NCI-H446 treated with DMSO at 0.1 percent for 48 hours (cell line): Measurements from ENCODE around the gene USH1G.
A peak's percentile ranks its signal among the peaks of the same experiment; 100 is the strongest.
"Not testable (repeated sequence)": the region's sequence is repeated elsewhere in the genome, so short reads cannot be mapped to it uniquely, and the experiment has no call there.

Experiments used
- DNase-seq: peaks from one replicate; lab custom pipeline; 2025; lab: John Stamatoyannopoulos, UW

USH1G gene

GRCh38 chr17:74874615-74875037 is 48.4 kb downstream of the USH1G start:
- DNase-seq = no peak

- DNase-seq = no peak
Observed at GRCh38 chr17:74873874-74874614, 49.0 kb downstream of the USH1G start.

- peak; percentile 100 for DNase-seq
Observed at GRCh38 chr17:74873037-74873873, 49.8 kb downstream of the USH1G start.

GRCh38 chr17:74872313-74873036 is 50.6 kb downstream of the USH1G start, which contains the start of gene FDXR:
Gene FDXR (minus strand): TSS chr17:74872994. CDS start chr17:74872944, 50 bp downstream.
- no peak for DNase-seq

- DNase-seq = no peak
Observed at GRCh38 chr17:74871356-74872076, 51.5 kb downstream of the USH1G start.

GRCh38 chr17:74870512-74870911 is 52.5 kb downstream of the USH1G start:
- peak; percentile 28 for DNase-seq

DNA sequence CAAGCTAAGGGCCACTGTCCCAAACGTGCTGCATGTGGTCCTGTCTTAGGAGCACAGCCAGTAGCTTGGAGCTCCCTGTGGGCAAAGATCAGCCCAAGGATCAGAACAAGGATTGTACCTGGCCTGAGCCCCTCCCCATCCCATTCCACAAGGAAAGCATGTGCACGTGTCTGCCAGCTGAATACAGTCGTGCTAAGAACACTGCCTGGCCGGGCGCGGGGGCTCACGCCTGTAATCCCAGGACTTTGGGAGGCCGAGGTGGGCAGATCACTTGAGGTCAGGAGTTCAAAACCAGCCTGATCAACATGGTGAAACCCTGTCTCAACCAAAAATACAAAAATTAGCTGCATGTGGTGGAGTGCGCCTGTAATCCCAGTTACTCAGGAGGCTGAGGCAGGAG is 53.0 kb downstream of the USH1G start:
- DNase-seq = not testable (repeated sequence)

DNA sequence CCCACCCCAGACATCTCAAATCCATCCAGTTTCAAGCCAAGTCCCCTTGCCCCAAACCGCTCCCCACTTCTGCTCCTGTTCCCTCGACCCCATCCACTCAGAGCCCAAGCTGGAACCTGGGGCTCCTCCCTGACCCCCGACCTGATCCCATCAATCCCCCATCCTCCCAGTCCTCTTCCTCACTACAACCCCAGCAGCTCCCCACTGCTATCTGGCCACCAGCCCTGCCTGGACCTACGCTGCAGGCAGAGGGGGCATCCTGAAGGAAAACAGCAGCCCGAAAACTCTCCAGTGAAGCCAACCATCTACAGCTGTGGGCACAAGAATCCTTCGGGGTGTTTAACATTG is 54.2 kb downstream of the USH1G start:
- DNase-seq = no peak

DNA sequence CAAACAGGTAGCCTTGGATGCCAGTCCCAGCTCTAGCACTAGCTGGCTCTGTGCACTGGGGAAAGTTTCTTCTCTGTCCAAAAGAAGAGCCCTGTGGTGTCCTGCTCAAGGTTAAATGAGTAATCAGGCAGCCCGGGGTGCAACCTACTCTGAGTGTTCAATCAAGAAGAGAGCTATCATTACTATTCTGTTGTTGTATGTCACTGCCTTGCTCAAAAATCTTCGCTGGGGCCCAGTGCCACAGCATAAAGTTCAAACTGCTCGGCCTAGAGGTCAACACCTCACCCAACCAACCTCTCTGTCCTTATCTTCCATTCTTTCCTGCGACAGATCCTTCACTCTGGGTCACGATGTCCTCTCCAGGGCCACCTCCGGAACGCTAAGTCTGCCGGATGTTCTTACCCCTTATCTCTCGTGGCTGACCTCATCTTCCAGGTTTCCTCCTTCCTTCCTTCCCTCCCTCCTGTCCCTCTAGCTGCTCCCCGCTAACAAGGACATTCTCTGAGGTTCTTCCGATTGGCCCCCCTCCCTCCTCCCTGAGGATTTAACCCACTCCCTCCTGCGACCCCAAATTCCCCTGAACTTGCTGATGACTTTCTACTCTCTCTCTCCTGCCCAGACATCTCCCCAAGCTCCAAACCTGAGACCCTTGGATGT is 54.7 kb downstream of the USH1G start:
- DNase-seq = no peak

- no peak for DNase-seq
Observed at GRCh38 chr17:74866198-74866835, 56.7 kb downstream of the USH1G start.
